Activated naive CD4-positive, alpha-beta T cell treated with anti-CD3 and anti-CD28 coated beads for 36 hours (primary cell): ENCODE data around the gene ARNT2. TPM values are rescaled to one million over a fixed set of nuclear protein-coding genes. Genes with fewer than 3 reads are reported as not detected.
A peak's percentile ranks its signal among the peaks of the same experiment; 100 is the strongest.

ENCODE experiments used
- CTCF ChIA-PET: fragments of 350-600 bp; sonication (Branson Sonifier 250); formaldehyde crosslinking; loops from one replicate; lab custom pipeline; 2021; ENCODE audit warnings: antibody characterized with exemption; lab: Charles Lee
- DNase-seq: peaks from one replicate; pipeline ENCODE4 v3.0.0-alpha.2; 2020
- H3K27ac Mint-ChIP-seq: one replicate; pipeline ENCODE4 v1.8.0; 2021; ENCODE audit warnings: mild to moderate bottlenecking, mixed read lengths
- H3K27me3 Mint-ChIP-seq: one replicate; pipeline ENCODE4 v1.8.0; 2021; ENCODE audit warnings: low read depth, mixed read lengths
- H3K36me3 Mint-ChIP-seq: one replicate; pipeline ENCODE4 v1.8.0; 2021; ENCODE audit warnings: low read depth, mixed read lengths
- H3K4me1 Mint-ChIP-seq: one replicate; pipeline ENCODE4 v1.8.0; 2021; ENCODE audit warnings: low read depth, mixed read lengths
- H3K4me3 Mint-ChIP-seq: one replicate; pipeline ENCODE4 v1.8.0; 2021; ENCODE audit warnings: mild to moderate bottlenecking, moderate library complexity, mixed read lengths
- H3K9me3 Mint-ChIP-seq: one replicate; pipeline ENCODE4 v1.8.0; 2021; ENCODE audit warnings: mixed read lengths
- intact Hi-C: fragments of 100-400 bp; cut with micrococcal nuclease; formaldehyde crosslinking; loops from one replicate; pipeline ENCODE4 v1.15.1; 2023
- total RNA-seq, 2 experiments: library from RNA; stranded (reverse); gene quantifications; one replicate each; pipeline ENCODE4 v1.2.3, GENCODE V29; 2021

The ARNT2 gene
- total RNA-seq = under 1 TPM in 1 of 2 experiments, not detected in 1; 0.14 TPM

GRCh38 chr15:80404057-80404760, at the start of gene ARNT2:
TSS of gene ARNT2 (plus strand) at chr15:80404382. CDS start at chr15:80404516, 134 bp downstream.
- H3K4me1 Mint-ChIP-seq = peaks cover 4% of the 10 kb centered on the region
- no peak for DNase-seq
- intact Hi-C loops = no loop called here
- no peak within 1 kb of the TSS for H3K27ac Mint-ChIP-seq
- CTCF ChIA-PET = no interaction called here
- H3K36me3 Mint-ChIP-seq = no peaks in the 10 kb centered on the region
- H3K4me3 Mint-ChIP-seq = peak within 1 kb of the TSS; percentile 32
- H3K9me3 Mint-ChIP-seq = no peaks in the 10 kb centered on the region
- peaks cover 63% of the 10 kb centered on the region for H3K27me3 Mint-ChIP-seq

- CTCF ChIA-PET = interaction anchor here (0.7 kb wide), 1 partner anchor 124 kb away, joined by 3 read pairs; no protein-coding TSS in a partner anchor
- peaks cover 25% of the 10 kb centered on the region for H3K9me3 Mint-ChIP-seq
- H3K36me3 Mint-ChIP-seq = no peaks in the 10 kb centered on the region
- no peak overlapping the region for H3K27ac Mint-ChIP-seq
- DNase-seq = peak; percentile 19
- no peak overlapping the region for H3K4me3 Mint-ChIP-seq
- peaks cover 2% of the 10 kb centered on the region for H3K27me3 Mint-ChIP-seq
- intact Hi-C loops = no loop called here
- H3K4me1 Mint-ChIP-seq = no peaks in the 10 kb centered on the region
Observed at GRCh38 chr15:80367094-80367493, 37.1 kb upstream of the ARNT2 start.

- Mint-ChIP-seq H3K4me3 (no peak overlapping the region), H3K27me3 (peaks cover 1% of the 10 kb centered on the region)
Observed at GRCh38 chr15:80367661-80368060, 36.5 kb upstream of the ARNT2 start.

GRCh38 chr15:80371924-80372323, 32.3 kb upstream of the ARNT2 start:
- intact Hi-C loops = no loop called here
- Mint-ChIP-seq H3K27ac (no peak overlapping the region), H3K36me3 (no peaks in the 10 kb centered on the region), H3K4me1 (no peaks in the 10 kb centered on the region), H3K27me3 (peaks cover 3% of the 10 kb centered on the region), H3K9me3 (peaks cover 22% of the 10 kb centered on the region), H3K4me3 (no peak overlapping the region)
- DNase-seq = no peak
- CTCF ChIA-PET = no interaction called here

More at GRCh38 chr15:80367661-80368060, 36.5 kb upstream of the ARNT2 start:
- no peaks in the 10 kb centered on the region for H3K36me3 Mint-ChIP-seq
- CTCF ChIA-PET = no interaction called here
- no peak overlapping the region for H3K27ac Mint-ChIP-seq
- intact Hi-C loops = no loop called here
- H3K4me1 Mint-ChIP-seq = no peaks in the 10 kb centered on the region
- H3K9me3 Mint-ChIP-seq = peaks cover 25% of the 10 kb centered on the region
- no peak for DNase-seq

- Mint-ChIP-seq H3K27ac (no peak overlapping the region), H3K9me3 (peaks cover 1% of the 10 kb centered on the region), H3K36me3 (no peaks in the 10 kb centered on the region), H3K4me3 (no peak overlapping the region), H3K27me3 (peaks cover 7% of the 10 kb centered on the region), H3K4me1 (no peaks in the 10 kb centered on the region)
- CTCF ChIA-PET = no interaction called here
- no peak for DNase-seq
- intact Hi-C loops = no loop called here
Observed at GRCh38 chr15:80374441-80374840, 29.7 kb upstream of the ARNT2 start.

- no peak overlapping the region for H3K4me3 Mint-ChIP-seq
- no peak for DNase-seq
- intact Hi-C loops = no loop called here
- no peak overlapping the region for H3K27ac Mint-ChIP-seq
- peaks cover 11% of the 10 kb centered on the region for H3K27me3 Mint-ChIP-seq
- H3K4me1 Mint-ChIP-seq = no peaks in the 10 kb centered on the region
- CTCF ChIA-PET = no interaction called here
- H3K36me3 Mint-ChIP-seq = no peaks in the 10 kb centered on the region
- no peaks in the 10 kb centered on the region for H3K9me3 Mint-ChIP-seq
Observed at GRCh38 chr15:80375968-80376891, 28.0 kb upstream of the ARNT2 start.

GRCh38 chr15:80379693-80380092, 24.5 kb upstream of the ARNT2 start:
- intact Hi-C loops = no loop called here
- CTCF ChIA-PET = no interaction called here
- DNase-seq = no peak
- H3K27ac Mint-ChIP-seq = no peak overlapping the region
- no peaks in the 10 kb centered on the region for H3K9me3 Mint-ChIP-seq
- H3K4me3 Mint-ChIP-seq = no peak overlapping the region
- peaks cover 13% of the 10 kb centered on the region for H3K27me3 Mint-ChIP-seq
- no peaks in the 10 kb centered on the region for H3K4me1 Mint-ChIP-seq
- no peaks in the 10 kb centered on the region for H3K36me3 Mint-ChIP-seq

- DNase-seq = no peak
- H3K4me3 Mint-ChIP-seq = no peak overlapping the region
- H3K9me3 Mint-ChIP-seq = no peaks in the 10 kb centered on the region
- no peaks in the 10 kb centered on the region for H3K36me3 Mint-ChIP-seq
- CTCF ChIA-PET = no interaction called here
- intact Hi-C loops = no loop called here
- no peaks in the 10 kb centered on the region for H3K4me1 Mint-ChIP-seq
- H3K27ac Mint-ChIP-seq = no peak overlapping the region
- H3K27me3 Mint-ChIP-seq = peaks cover 13% of the 10 kb centered on the region
Observed at GRCh38 chr15:80380154-80380553, 24.0 kb upstream of the ARNT2 start.

GRCh38 chr15:80382285-80382684, 21.9 kb upstream of the ARNT2 start:
- CTCF ChIA-PET = no interaction called here
- no peak overlapping the region for H3K27ac Mint-ChIP-seq
- no peaks in the 10 kb centered on the region for H3K36me3 Mint-ChIP-seq
- H3K4me1 Mint-ChIP-seq = no peaks in the 10 kb centered on the region
- no peak overlapping the region for H3K4me3 Mint-ChIP-seq
- no peak for DNase-seq
- H3K27me3 Mint-ChIP-seq = peaks cover 11% of the 10 kb centered on the region
- intact Hi-C loops = no loop called here
- H3K9me3 Mint-ChIP-seq = no peaks in the 10 kb centered on the region

GRCh38 chr15:80384432-80384831, 19.8 kb upstream of the ARNT2 start:
- intact Hi-C loops = no loop called here
- Mint-ChIP-seq H3K36me3 (no peaks in the 10 kb centered on the region), H3K27me3 (peaks cover 10% of the 10 kb centered on the region), H3K9me3 (no peaks in the 10 kb centered on the region), H3K4me1 (no peaks in the 10 kb centered on the region), H3K4me3 (no peak overlapping the region), H3K27ac (no peak overlapping the region)
- CTCF ChIA-PET = no interaction called here
- no peak for DNase-seq

GRCh38 chr15:80386151-80386550, 18.0 kb upstream of the ARNT2 start:
- CTCF ChIA-PET = no interaction called here
- Mint-ChIP-seq H3K36me3 (no peaks in the 10 kb centered on the region), H3K27me3 (peaks cover 12% of the 10 kb centered on the region), H3K27ac (no peak overlapping the region), H3K9me3 (no peaks in the 10 kb centered on the region), H3K4me1 (no peaks in the 10 kb centered on the region), H3K4me3 (no peak overlapping the region)
- no peak for DNase-seq
- intact Hi-C loops = no loop called here

- no peak for DNase-seq
- no peaks in the 10 kb centered on the region for H3K36me3 Mint-ChIP-seq
- CTCF ChIA-PET = interaction anchor here (1.1 kb wide), 1 partner anchor 398 kb away, joined by 3 read pairs; no protein-coding TSS in a partner anchor
- H3K9me3 Mint-ChIP-seq = no peaks in the 10 kb centered on the region
- H3K4me1 Mint-ChIP-seq = no peaks in the 10 kb centered on the region
- no peak overlapping the region for H3K4me3 Mint-ChIP-seq
- intact Hi-C loops = no loop called here
- H3K27ac Mint-ChIP-seq = no peak overlapping the region
- H3K27me3 Mint-ChIP-seq = peaks cover 7% of the 10 kb centered on the region
Observed at GRCh38 chr15:80388326-80388725, 15.9 kb upstream of the ARNT2 start.
